Fibroblast of lung (primary cell): ENCODE measurements around the gene SPRY1. TPM values are rescaled to one million over a fixed set of nuclear protein-coding genes. Genes with fewer than 3 reads are reported as not detected.

Experiments
- DNase-seq, 2 donors: peaks; one replicate each; pipeline versions ENCODE4 v3.0.0 to v3.0.0-alpha.2; 2010; ENCODE audit warnings: low read depth in 2 of 2
- H2AFZ ChIP-seq: 2 replicates; pipeline ENCODE4 v1.5.1; 2012; ENCODE audit warnings: low read length, control low read depth, inconsistent platforms
- H3K27ac ChIP-seq: 2 replicates; pipeline ENCODE4 v1.5.1; 2011; ENCODE audit warnings: low read length, control low read depth; ENCODE audit not compliant: insufficient read depth
- H3K27me3 ChIP-seq: 2 replicates; pipeline ENCODE4 v1.5.1; 2011; ENCODE audit warnings: mild to moderate bottlenecking, low read length; ENCODE audit not compliant: control insufficient read depth, insufficient read depth
- H3K36me3 ChIP-seq: 2 replicates; pipeline ENCODE4 v1.5.1; 2011; ENCODE audit warnings: low read length; ENCODE audit not compliant: control insufficient read depth, insufficient read depth
- H3K4me1 ChIP-seq: 2 replicates; pipeline ENCODE4 v1.5.1; 2011; ENCODE audit warnings: low read length; ENCODE audit not compliant: control insufficient read depth, insufficient read depth; ENCODE audit errors: extremely low read depth
- H3K4me2 ChIP-seq: 2 replicates; pipeline ENCODE4 v1.5.1; 2011; ENCODE audit warnings: low read length, control low read depth; ENCODE audit not compliant: insufficient read depth; ENCODE audit errors: extremely low read depth
- H3K4me3 ChIP-seq, 4 experiments: fragments of 200-600 bp in 1 of 4; sonication (generic) in 1 of 4; replicated peaks in 1 of 4; 2 replicates each; pipeline ENCODE4 v1.5.1; 2011 to 2016; ENCODE audit warnings: low read length in 4 of 4, low read depth in 3 of 4, mild to moderate bottlenecking in 3 of 4, control low read depth in 2 of 4, inconsistent platforms in 1 of 4, mixed read lengths in 1 of 4; ENCODE audit not compliant: insufficient read depth in 1 of 4; ENCODE audit errors: control extremely low read depth in 1 of 4
- H3K79me2 ChIP-seq: 2 replicates; pipeline ENCODE4 v1.5.1; 2012; ENCODE audit warnings: mild to moderate bottlenecking, low read length, inconsistent platforms; ENCODE audit not compliant: control insufficient read depth, insufficient read depth
- H3K9ac ChIP-seq: 2 replicates; pipeline ENCODE4 v1.5.1; 2011; ENCODE audit warnings: mild to moderate bottlenecking, low read length, control low read depth; ENCODE audit not compliant: insufficient read depth
- H3K9me3 ChIP-seq: 2 replicates; pipeline ENCODE4 v1.5.1; 2012; ENCODE audit warnings: low read depth, low read length; ENCODE audit not compliant: control insufficient read depth, insufficient read depth
- H4K20me1 ChIP-seq: 2 replicates; pipeline ENCODE4 v1.5.1; 2011; ENCODE audit warnings: low read length; ENCODE audit not compliant: control insufficient read depth, insufficient read depth; ENCODE audit errors: extremely low read depth
- CTCF ChIP-seq, 2 donors: IDR thresholded peaks in 1 of 2; conservative IDR thresholded peaks in 1 of 2; 1 replicate in 1 of 2; 2 replicates in 1 of 2; pipeline ENCODE4 v1.5.1; 2011 to 2012; ENCODE audit warnings: low read length in 2 of 2, control low read depth in 1 of 2, inconsistent platforms in 1 of 2, low read depth in 1 of 2, mild to moderate bottlenecking in 1 of 2
- EZH2 ChIP-seq: IDR thresholded peaks from 2 replicates; pipeline ENCODE4 v1.5.1; 2012; ENCODE audit warnings: low read length, control low read depth, mild to moderate bottlenecking; ENCODE audit errors: missing control alignments
- polyA plus RNA-seq, 2 donors: library from polyadenylated mRNA; depleted of rRNA in 1 of 2; stranded (reverse) in 1 of 2; unstranded in 1 of 2; fragments of >200 nt; gene quantifications; 2 replicates each; pipeline ENCODE4 v1.2.1, GENCODE V29; 2011 to 2012; ENCODE audit warnings: missing spikeins in 1 of 2
- total RNA-seq: library from RNA; depleted of rRNA; stranded (reverse); fragments of >200 nt; gene quantifications from 2 replicates; pipeline ENCODE4 v1.2.1, GENCODE V29; 2014

The SPRY1 gene
- total and polyA plus RNA-seq, 2 donors (not counting 1 experiment from before 2014, with no cell fraction given) = 21.3 to 23.9 TPM

- H3K4me2 ChIP-seq = no peak overlapping the region
These were observed 52.8 kb downstream of the SPRY1 start for GRCh38 chr4:123449362-123449761.

GRCh38 chr4:123449780-123450179, 53.2 kb downstream of the SPRY1 start:
- Histone ChIP-seq H3K27me3 (no peaks in the 10 kb centered on the region), H4K20me1 (no peaks in the 10 kb centered on the region), H3K27ac (no peak overlapping the region), H3K9ac (no peak overlapping the region), H3K36me3 (no peaks in the 10 kb centered on the region), H2AFZ (no peak overlapping the region), H3K4me3 (no peak overlapping the region), H3K4me2 (no peak overlapping the region), H3K9me3 (no peaks in the 10 kb centered on the region), H3K4me1 (peaks cover 9% of the 10 kb centered on the region), H3K79me2 (no peaks in the 10 kb centered on the region)
- DNase-seq = peak; percentile 26 to 72
- TF ChIP-seq EZH2 (no peak), CTCF (conservative IDR thresholded peaks at IDR 0.05 in 1 of 2, IDR thresholded peaks at IDR 0.05 in 1 of 2; ENCODE audit: low read depth in 1 of 2, low read length in 2 of 2) (no peak)

More at GRCh38 chr4:123449362-123449761, 52.8 kb downstream of the SPRY1 start:
- no peaks in the 10 kb centered on the region for H3K9me3 ChIP-seq
- H3K27me3 ChIP-seq = no peaks in the 10 kb centered on the region
- H3K4me1 ChIP-seq = peaks cover 10% of the 10 kb centered on the region
- H4K20me1 ChIP-seq = no peaks in the 10 kb centered on the region
- H3K79me2 ChIP-seq = no peaks in the 10 kb centered on the region
- H3K36me3 ChIP-seq = no peaks in the 10 kb centered on the region
- no peak overlapping the region for H2AFZ ChIP-seq
- DNase-seq = peak in 1 of 2 donors; percentile 25
- TF ChIP-seq EZH2 (no peak), CTCF (conservative IDR thresholded peaks at IDR 0.05 in 1 of 2, IDR thresholded peaks at IDR 0.05 in 1 of 2; ENCODE audit: low read depth in 1 of 2, low read length in 2 of 2) (no peak)
- H3K27ac ChIP-seq = no peak overlapping the region
- no peak overlapping the region for H3K4me3 ChIP-seq
- no peak overlapping the region for H3K9ac ChIP-seq

GRCh38 chr4:123450393-123450792, 53.8 kb downstream of the SPRY1 start:
- Histone ChIP-seq H2AFZ (no peak overlapping the region), H3K27ac (no peak overlapping the region), H3K9me3 (no peaks in the 10 kb centered on the region), H3K4me1 (peaks cover 9% of the 10 kb centered on the region), H3K9ac (no peak overlapping the region), H3K27me3 (no peaks in the 10 kb centered on the region), H3K36me3 (no peaks in the 10 kb centered on the region), H3K4me3 (no peak overlapping the region), H3K4me2 (no peak overlapping the region), H3K79me2 (no peaks in the 10 kb centered on the region), H4K20me1 (no peaks in the 10 kb centered on the region)
- no peak for DNase-seq
- TF ChIP-seq CTCF (conservative IDR thresholded peaks at IDR 0.05 in 1 of 2, IDR thresholded peaks at IDR 0.05 in 1 of 2; ENCODE audit: low read depth in 1 of 2, low read length in 2 of 2) (no peak), EZH2 (no peak)
